Measurements from ENCODE around the gene THOC2.
"Not testable (repeated sequence)": the region's sequence is repeated elsewhere in the genome, so short reads cannot be mapped to it uniquely, and the experiment has no call there.

Gene THOC2

DNA sequence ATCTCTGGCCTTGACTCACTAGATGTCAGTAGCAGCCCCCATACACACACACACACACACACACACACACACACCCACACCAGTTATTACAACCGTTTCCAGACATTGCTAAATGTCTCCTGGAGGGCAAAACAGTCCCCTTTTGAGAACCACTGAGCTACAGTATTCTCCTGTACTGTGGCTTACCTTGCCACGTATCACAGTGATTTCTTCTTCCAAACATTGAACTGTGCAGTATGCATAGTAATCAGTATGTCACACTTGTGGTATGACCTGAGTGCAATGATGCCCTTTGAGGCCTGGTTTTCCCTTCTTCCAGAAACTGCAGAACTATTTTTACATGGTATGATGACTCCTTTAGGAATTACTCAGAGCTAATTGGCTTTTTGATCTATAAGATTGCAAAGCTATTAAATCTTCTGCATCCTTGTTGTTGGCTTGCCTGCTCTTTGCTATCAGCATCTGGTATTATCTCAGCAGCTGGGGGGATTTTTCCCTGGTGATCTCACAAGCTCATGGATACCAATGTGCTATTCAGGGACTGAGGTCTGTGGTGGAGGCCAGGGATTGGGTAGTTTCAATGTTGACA lies 3.6 kb upstream of the THOC2 start:
- DNase-seq, result no peak

- DNase-seq, result not testable (repeated sequence)
Measured at GRCh38 chrX:123735137-123735536, 2.3 kb upstream of the THOC2 start.

- DNase-seq, result not testable (repeated sequence)
Measured at GRCh38 chrX:123734079-123734478, 1.2 kb upstream of the THOC2 start.

- no peak for DNase-seq
Measured at GRCh38 chrX:123731987-123732669, 724 bp downstream of the THOC2 start.

GRCh38 chrX:123731258-123731986 lies 1.4 kb downstream of the THOC2 start:
- no peak for DNase-seq

GRCh38 chrX:123728554-123728953 lies 4.3 kb downstream of the THOC2 start:
- no peak for DNase-seq

DNA sequence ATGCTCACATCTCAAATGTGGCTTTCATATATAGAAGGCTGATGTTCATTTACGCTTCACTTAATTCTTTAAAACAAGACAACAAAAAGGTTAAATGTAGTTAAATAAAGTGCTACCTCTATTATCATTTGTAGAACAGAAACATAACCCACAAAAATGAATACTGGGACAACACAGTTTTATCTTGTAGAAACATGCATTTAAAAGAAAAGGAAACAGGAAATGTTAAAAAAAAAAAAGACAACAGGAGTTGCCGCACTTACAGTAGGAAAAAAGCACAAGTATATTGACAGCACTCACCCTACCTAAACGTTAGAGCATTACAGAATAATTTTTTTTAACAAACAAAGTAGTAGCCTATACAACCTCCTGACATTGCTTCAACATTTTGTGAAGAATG lies 4.8 kb downstream of the THOC2 start:
- DNase-seq, result no peak

GRCh38 chrX:123722193-123722592 lies 10.7 kb downstream of the THOC2 start:
- DNase-seq, result not testable (repeated sequence)

GRCh38 chrX:123720486-123720885 lies 12.4 kb downstream of the THOC2 start:
- DNase-seq, result no peak

GRCh38 chrX:123713841-123714240 lies 19.0 kb downstream of the THOC2 start:
- DNase-seq, result no peak

GRCh38 chrX:123713434-123713833 lies 19.4 kb downstream of the THOC2 start:
- no peak for DNase-seq

GRCh38 chrX:123711201-123711600 lies 21.7 kb downstream of the THOC2 start:
- DNase-seq, result not testable (repeated sequence)

GRCh38 chrX:123704781-123705180 lies 28.1 kb downstream of the THOC2 start:
- no peak for DNase-seq

- no peak for DNase-seq
Measured at GRCh38 chrX:123698979-123699520, 33.8 kb downstream of the THOC2 start.

- DNase-seq, result no peak
Measured at GRCh38 chrX:123696334-123696733, 36.5 kb downstream of the THOC2 start.

GRCh38 chrX:123695242-123695641 lies 37.6 kb downstream of the THOC2 start:
- DNase-seq, result no peak

DNA sequence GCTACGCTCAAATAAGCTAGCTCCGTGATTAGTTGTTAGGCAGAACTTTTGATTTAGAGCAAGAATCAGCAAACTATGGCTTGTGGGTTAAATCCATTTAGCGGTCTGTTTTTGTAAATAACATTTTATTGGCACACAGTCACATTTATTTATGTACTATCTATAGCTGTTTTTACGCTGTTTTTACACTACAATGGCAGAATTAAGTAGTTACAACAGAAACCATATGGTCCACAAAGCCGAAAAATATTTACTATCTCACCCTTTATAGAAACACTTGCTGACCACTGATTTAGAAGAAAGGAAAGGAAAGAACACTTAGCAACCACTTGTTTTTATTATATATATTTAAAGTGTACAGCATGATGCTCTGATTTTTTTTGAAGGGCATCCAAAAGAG lies 41.1 kb downstream of the THOC2 start:
- no peak for DNase-seq

- DNase-seq, result no peak
Measured at GRCh38 chrX:123688524-123688923, 44.3 kb downstream of the THOC2 start.

DNA sequence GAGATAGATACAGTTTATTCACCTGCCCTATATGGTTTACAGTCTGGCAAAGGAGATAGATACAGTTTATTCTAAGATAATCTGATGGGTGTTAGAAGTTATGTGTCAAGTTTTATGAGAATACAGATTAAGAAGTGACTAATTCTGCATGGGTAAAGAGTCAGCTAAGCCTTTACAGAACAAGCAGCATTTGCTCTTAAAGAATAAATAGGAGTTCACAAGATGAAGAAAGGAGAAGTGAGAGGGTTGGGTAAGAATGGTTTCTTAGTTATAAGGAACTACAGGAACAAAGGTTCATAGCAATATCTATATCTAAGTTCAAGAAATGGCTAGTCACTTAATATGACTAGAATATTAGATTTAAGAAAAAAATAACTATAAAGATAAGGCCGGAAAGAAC lies 47.6 kb downstream of the THOC2 start:
- no peak for DNase-seq

GRCh38 chrX:123682186-123682585 lies 50.7 kb downstream of the THOC2 start:
- no peak for DNase-seq

- DNase-seq, result not testable (repeated sequence)
Measured at GRCh38 chrX:123679733-123680460, 53.0 kb downstream of the THOC2 start.

- DNase-seq, result no peak
Measured at GRCh38 chrX:123675154-123675553, 57.7 kb downstream of the THOC2 start.

DNA sequence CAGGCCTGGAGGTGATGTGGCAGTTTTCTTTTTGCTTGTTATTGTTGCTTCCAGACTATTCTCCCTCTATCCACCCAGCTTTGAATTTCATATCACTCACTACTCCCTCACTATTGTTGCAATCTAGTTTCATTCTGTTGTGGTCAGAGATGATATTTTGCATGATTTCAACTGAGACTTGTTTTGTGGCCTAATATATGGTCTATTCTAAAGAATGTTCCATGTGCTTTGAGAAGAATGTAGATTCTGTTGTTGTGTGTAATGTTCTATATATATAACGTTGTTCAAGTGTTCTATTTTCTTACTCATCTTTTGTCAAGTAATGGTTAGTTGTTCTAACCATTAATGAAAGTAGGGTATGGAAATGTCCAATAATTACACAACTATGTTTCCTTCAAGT lies 59.0 kb downstream of the THOC2 start:
- DNase-seq, result no peak
